Measurements from ENCODE around the gene NPIPB6. TPM values are rescaled to one million over a fixed set of nuclear protein-coding genes. Genes with fewer than 3 reads are reported as not detected.

The NPIPB6 gene
- total RNA-seq, 4 donors from 2014 or later: 2.7 to 3.1 (median 3.1) TPM; not detected in 1

GRCh38 chr16:28303132-28303531, 60.2 kb downstream of the NPIPB6 start:
- ATAC-seq (ENCODE audit: low FRiP score) (no peak), DNase-seq (ENCODE audit: low spot score) (no peak)
- TF ChIP-seq CTCF (IDR thresholded peaks at IDR 0.05): no peak

GRCh38 chr16:28301620-28302019, 61.7 kb downstream of the NPIPB6 start:
- ATAC-seq (ENCODE audit: low FRiP score) (no peak), DNase-seq (ENCODE audit: low spot score) (no peak)
- no peak for TF ChIP-seq CTCF (IDR thresholded peaks at IDR 0.05)

GRCh38 chr16:28301154-28301553, 62.2 kb downstream of the NPIPB6 start:
- no peak for TF ChIP-seq CTCF (IDR thresholded peaks at IDR 0.05)
- ATAC-seq (ENCODE audit: low FRiP score): no peak
- DNase-seq (ENCODE audit: low spot score): no peak

GRCh38 chr16:28300327-28300726, 63.0 kb downstream of the NPIPB6 start:
- DNase-seq (ENCODE audit: low spot score): no peak
- TF ChIP-seq CTCF (IDR thresholded peaks at IDR 0.05): no peak
- ATAC-seq (ENCODE audit: low FRiP score): no peak

GRCh38 chr16:28298511-28298878, 64.8 kb downstream of the NPIPB6 start:
- no peak for TF ChIP-seq CTCF (IDR thresholded peaks at IDR 0.05)
- no peak for DNase-seq (ENCODE audit: low spot score)
- ATAC-seq (ENCODE audit: low FRiP score): no peak

- no peak for DNase-seq (ENCODE audit: low spot score)
- no peak for TF ChIP-seq CTCF (IDR thresholded peaks at IDR 0.05)
- no peak for ATAC-seq (ENCODE audit: low FRiP score)
Measured at GRCh38 chr16:28297784-28298510, 65.4 kb downstream of the NPIPB6 start.

- DNase-seq (ENCODE audit: low spot score) (no peak), ATAC-seq (ENCODE audit: low FRiP score) (no peak)
Measured at GRCh38 chr16:28297308-28297707, 66.0 kb downstream of the NPIPB6 start.

More at GRCh38 chr16:28297308-28297707, 66.0 kb downstream of the NPIPB6 start:
- TF ChIP-seq CTCF (IDR thresholded peaks at IDR 0.05): no peak
